Ascending aorta (tissue), 2 donors: ENCODE measurements around the gene HDHD5. TPM values are rescaled to one million over a fixed set of nuclear protein-coding genes. Genes with fewer than 3 reads are reported as not detected.

ENCODE experiments used
- DNase-seq, 2 donors: peaks; one replicate each; pipeline ENCODE4 v3.0.0-alpha.2; 2019; ENCODE audit warnings: low spot score in 2 of 2
- H3K27ac ChIP-seq, 2 donors: fragments of 200-600 bp; sonication (generic); one replicate each; pipeline ENCODE4 v1.5.1; 2016 to 2017; ENCODE audit warnings: mild to moderate bottlenecking in 1 of 2
- H3K27me3 ChIP-seq: fragments of 200-600 bp; sonication (generic); one replicate; pipeline ENCODE4 v1.5.1; 2017
- H3K36me3 ChIP-seq, 2 donors: fragments of 200-600 bp; sonication (generic); one replicate each; pipeline ENCODE4 v1.5.1; 2016
- H3K4me1 ChIP-seq, 2 donors: fragments of 200-600 bp; sonication (generic); one replicate each; pipeline ENCODE4 v1.5.1; 2016 to 2017; ENCODE audit warnings: mild to moderate bottlenecking in 1 of 2
- H3K4me3 ChIP-seq, 2 donors: fragments of 200-600 bp; sonication (generic); one replicate each; pipeline ENCODE4 v1.5.1; 2016 to 2017; ENCODE audit warnings: mild to moderate bottlenecking in 1 of 2
- H3K9me3 ChIP-seq, 2 donors: fragments of 200-600 bp; sonication (generic); one replicate each; pipeline ENCODE4 v1.5.1; 2016
- CTCF ChIP-seq, 3 experiments: fragments of 200-600 bp in 2 of 3; fragments of 450-650 bp in 1 of 3; sonication (generic) in 2 of 3; IDR thresholded peaks; one replicate each; pipeline ENCODE4 v1.5.1; 2016 to 2019; ENCODE audit warnings: antibody characterized with exemption in 3 of 3, mild to moderate bottlenecking in 1 of 3, moderate library complexity in 1 of 3
- intact Hi-C: fragments of 100-400 bp; cut with DNase I; formaldehyde crosslinking; loops from one replicate; pipeline ENCODE4 v1.15.1; 2023
- total RNA-seq: library from RNA; depleted of rRNA; stranded (reverse); fragments of >200 nt; gene quantifications from one replicate; pipeline ENCODE4 v1.1.0, GENCODE V29; 2016

Gene HDHD5
- total RNA-seq, 1 donor from 2014 or later, result 55.8 TPM

DNA sequence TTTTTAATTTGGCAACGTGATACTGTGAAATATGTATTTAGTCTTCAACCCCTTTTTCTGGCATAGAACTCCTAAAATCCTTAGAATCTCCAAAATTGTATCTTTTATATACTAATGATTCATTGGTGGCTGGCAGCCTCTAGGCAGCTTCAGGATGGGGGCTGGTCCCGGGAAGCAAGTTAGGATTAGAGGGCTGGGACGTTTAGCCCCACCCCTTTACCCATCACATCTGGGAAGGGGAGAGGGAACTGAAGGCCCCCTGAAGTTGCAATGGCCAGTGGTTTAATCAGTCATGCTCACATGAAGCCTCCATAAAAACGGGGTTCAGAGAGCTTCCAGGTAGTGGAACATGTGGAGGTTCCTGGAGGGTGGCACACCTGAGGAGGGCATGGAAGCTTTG lies 67.2 kb downstream of the HDHD5 start:
- no peak overlapping the region for H3K4me3 ChIP-seq
- H3K36me3 ChIP-seq, result no peaks in the 10 kb centered on the region
- TF ChIP-seq CTCF (IDR thresholded peaks at IDR 0.05), result no peak
- no peak for DNase-seq
- H3K4me1 ChIP-seq, result no peaks in the 10 kb centered on the region
- no peak overlapping the region for H3K27ac ChIP-seq
- H3K27me3 ChIP-seq, result no peaks in the 10 kb centered on the region
- no peaks in the 10 kb centered on the region for H3K9me3 ChIP-seq
- intact Hi-C loops, result no loop called here

DNA sequence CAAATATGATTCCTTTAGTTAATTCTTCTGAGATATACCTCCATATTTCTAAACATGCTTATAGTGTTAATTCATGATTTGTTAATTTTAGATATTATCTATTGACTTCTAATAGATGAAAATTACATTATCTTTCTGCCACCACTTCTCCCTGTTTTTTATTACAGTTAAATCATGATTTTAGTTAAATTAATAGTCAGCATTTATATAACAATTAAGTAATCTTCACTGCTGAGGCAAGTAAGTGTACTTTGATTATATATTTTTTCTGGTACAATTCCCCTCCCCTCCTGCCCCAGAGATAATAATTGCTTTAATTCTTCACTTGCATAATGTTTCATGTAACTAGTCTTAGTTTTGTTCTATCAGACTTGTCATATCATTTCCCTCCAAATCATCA lies 68.5 kb downstream of the HDHD5 start:
- H3K27me3 ChIP-seq, result no peaks in the 10 kb centered on the region
- peaks cover 4 to 5% of the 10 kb centered on the region in 2 donors for H3K4me1 ChIP-seq
- H3K36me3 ChIP-seq, result no peaks in the 10 kb centered on the region
- no peaks in the 10 kb centered on the region for H3K9me3 ChIP-seq
- intact Hi-C loops, result no loop called here
- H3K27ac ChIP-seq, result no peak overlapping the region
- H3K4me3 ChIP-seq, result no peak overlapping the region
- TF ChIP-seq CTCF (IDR thresholded peaks at IDR 0.05), result no peak
- DNase-seq, result no peak

Other genes with a start within 250 kb of the HDHD5 start
- gene GAB4, start 151.1 kb downstream of the HDHD5 start, total RNA-seq, result not detected
- gene IL17RA, start 74.3 kb downstream of the HDHD5 start, total RNA-seq, result 84.1 TPM
- 0.11 TPM for gene TMEM121B, start 37.9 kb downstream of the HDHD5 start, total RNA-seq
- not detected for gene ADA2, start 60.2 kb upstream of the HDHD5 start, total RNA-seq
- gene CECR2, start 210.2 kb upstream of the HDHD5 start, total RNA-seq, result 1.4 TPM